Transverse colon (tissue), 4 donors: ENCODE measurements around the gene GABARAPL1. TPM values are rescaled to one million over a fixed set of nuclear protein-coding genes. Genes with fewer than 3 reads are reported as not detected.
A peak's percentile ranks its signal among the peaks of the same experiment; 100 is the strongest.

Experiments used
- DNase-seq: peaks from one replicate; pipeline ENCODE4 v3.0.0-alpha.2; 2019
- H3K27ac ChIP-seq, 4 donors: fragments of 200-600 bp; sonication (generic); 2 replicates each; pipeline ENCODE4 v1.5.1; 2016 to 2018; ENCODE audit warnings: inconsistent platforms in 4 of 4
- H3K27me3 ChIP-seq: fragments of 200-600 bp; sonication (generic); 2 replicates; pipeline ENCODE4 v1.5.1; 2017; ENCODE audit warnings: inconsistent platforms
- H3K36me3 ChIP-seq, 4 donors: fragments of 200-600 bp; sonication (generic); 2 replicates each; pipeline ENCODE4 v1.5.1; 2017 to 2019; ENCODE audit warnings: inconsistent platforms in 4 of 4
- H3K4me1 ChIP-seq, 4 donors: fragments of 200-600 bp; sonication (generic); 2 replicates each; pipeline ENCODE4 v1.5.1; 2017 to 2020; ENCODE audit warnings: inconsistent platforms in 4 of 4
- H3K4me3 ChIP-seq, 4 donors: fragments of 200-600 bp; sonication (generic); 1 replicate in 1 of 4; 2 replicates in 3 of 4; pipeline versions ENCODE4 v1.5.1 to v1.6.1; 2017 to 2019; ENCODE audit warnings: inconsistent platforms in 4 of 4
- H3K9me3 ChIP-seq, 2 donors: fragments of 200-600 bp; sonication (generic); 2 replicates each; pipeline ENCODE4 v1.5.1; 2017 to 2019; ENCODE audit warnings: inconsistent platforms in 2 of 2
- CTCF ChIP-seq, 5 experiments: fragments of 200-600 bp in 3 of 5; fragments of 450-650 bp in 2 of 5; sonication (generic) in 3 of 5; IDR thresholded peaks; 1 replicate in 2 of 5; 2 replicates in 3 of 5; pipeline ENCODE4 v1.5.1; 2016 to 2017; ENCODE audit warnings: antibody characterized with exemption in 5 of 5, inconsistent platforms in 3 of 5, mild to moderate bottlenecking in 2 of 5, moderate library complexity in 1 of 5
- EP300 ChIP-seq: sonication (generic); formaldehyde crosslinking; IDR thresholded peaks from one replicate; pipeline ENCODE4 v1.6.1; 2017; ENCODE audit warnings: antibody characterized with exemption, low read depth
- POLR2A ChIP-seq: fragments of 450-650 bp; IDR thresholded peaks from one replicate; pipeline ENCODE4 v1.6.1; 2016; ENCODE audit warnings: antibody characterized with exemption, mild to moderate bottlenecking, moderate library complexity
- POLR2AphosphoS5 ChIP-seq, 3 donors: sonication (generic); formaldehyde crosslinking; IDR thresholded peaks; one replicate each; pipeline ENCODE4 v1.6.1; 2016; ENCODE audit warnings: antibody characterized with exemption in 3 of 3
- WGBS, 2 donors: methylation state at CpG; one replicate each; pipeline ENCODE4 v1.1.5; 2018; ENCODE audit warnings: low coverage in 1 of 2; 5-methylcytosine and 5-hydroxymethylcytosine counted together
- in situ Hi-C, 4 donors: fragments of 200-750 bp; cut with MboI; loops; one replicate each; pipeline versions ENCODE4 v1.15.0 to v1.15.1; 2017; ENCODE audit warnings: low sequenced_read_pairs in 3 of 4, low pct_ligation_motif_present in 1 of 4, low pct_unique_long_range_greater_than_20kb in 1 of 4
- intact Hi-C: fragments of 100-400 bp; cut with DNase I; formaldehyde crosslinking; loops from one replicate; pipeline ENCODE4 v1.15.1; 2023; ENCODE audit warnings: low total_unique reads
- total RNA-seq, 4 donors: library from RNA; depleted of rRNA; stranded (reverse); fragments of >200 nt; gene quantifications; one replicate each; pipeline ENCODE4 v1.1.0, GENCODE V29; 2016

Gene GABARAPL1
- total RNA-seq, 4 donors from 2014 or later = 33.6 to 65.3 (median 59.5) TPM

- 0 to 31% methylated on average over 1 to 4 of the region's 4 CpGs for WGBS, 2 donors
- Histone ChIP-seq H3K36me3 (no peaks in the 10 kb centered on the region), H3K4me3 (no peak overlapping the region), H3K4me1 (no peaks in the 10 kb centered on the region), H3K27me3 (no peaks in the 10 kb centered on the region), H3K9me3 (no peaks in the 10 kb centered on the region), H3K27ac (no peak overlapping the region)
- in situ Hi-C loops = loop anchor here (5.0 to 25.0 kb wide), 6 partner anchors 326 to 1251 kb away; no protein-coding TSS in a partner anchor
- TF ChIP-seq POLR2AphosphoS5 (IDR thresholded peaks at IDR 0.05) (no peak), POLR2A (no peak), CTCF (IDR thresholded peaks at IDR 0.05) (peak; percentile 80 to 86 (median 85)), EP300 (no peak)
- intact Hi-C loops = loop anchor here (5.0 kb wide), 1 partner anchor 326 kb away; no protein-coding TSS in a partner anchor
- DNase-seq = no peak
Measured at GRCh38 chr12:10235761-10236631, 23.3 kb downstream of the GABARAPL1 start.

GRCh38 chr12:10236720-10237119, 24.0 kb downstream of the GABARAPL1 start:
- Histone ChIP-seq H3K4me3 (no peak overlapping the region), H3K36me3 (no peaks in the 10 kb centered on the region), H3K27ac (no peak overlapping the region), H3K9me3 (no peaks in the 10 kb centered on the region), H3K4me1 (no peaks in the 10 kb centered on the region), H3K27me3 (no peaks in the 10 kb centered on the region)
- DNase-seq = no peak
- WGBS, 2 donors = 92% methylated on average over 1 of the region's 1 CpG; no CpG with 5 or more reads in 1 of the 2 donors
- intact Hi-C loops (loop anchor here (5.0 kb wide), 1 partner anchor 326 kb away; no protein-coding TSS in a partner anchor), in situ Hi-C loops (loop anchor here (5.0 to 25.0 kb wide), 6 partner anchors 326 to 1251 kb away; no protein-coding TSS in a partner anchor)
- no peak for TF ChIP-seq CTCF (IDR thresholded peaks at IDR 0.05)
- TF ChIP-seq POLR2AphosphoS5 (IDR thresholded peaks at IDR 0.05) = no peak
- no peak for TF ChIP-seq EP300
- TF ChIP-seq POLR2A = no peak

GRCh38 chr12:10238526-10238925, 25.8 kb downstream of the GABARAPL1 start:
- Histone ChIP-seq H3K4me3 (no peak overlapping the region), H3K36me3 (no peaks in the 10 kb centered on the region), H3K4me1 (no peaks in the 10 kb centered on the region), H3K27ac (no peak overlapping the region), H3K9me3 (no peaks in the 10 kb centered on the region), H3K27me3 (no peaks in the 10 kb centered on the region)
- WGBS, 2 donors = 75 to 83% methylated on average over 1 of the region's 1 CpG
- no peak for TF ChIP-seq POLR2AphosphoS5 (IDR thresholded peaks at IDR 0.05)
- no peak for TF ChIP-seq POLR2A
- TF ChIP-seq CTCF (IDR thresholded peaks at IDR 0.05) = no peak
- TF ChIP-seq EP300 = no peak
- in situ Hi-C loops (loop anchor here (5.0 to 25.0 kb wide), 6 partner anchors 324 to 1249 kb away; no protein-coding TSS in a partner anchor), intact Hi-C loops (loop anchor here (5.0 kb wide), 1 partner anchor 324 kb away; no protein-coding TSS in a partner anchor)
- no peak for DNase-seq

GRCh38 chr12:10241290-10241689, 28.6 kb downstream of the GABARAPL1 start:
- Histone ChIP-seq H3K4me3 (no peak overlapping the region), H3K27ac (no peak overlapping the region), H3K9me3 (no peaks in the 10 kb centered on the region), H3K36me3 (no peaks in the 10 kb centered on the region), H3K27me3 (no peaks in the 10 kb centered on the region), H3K4me1 (no peaks in the 10 kb centered on the region)
- no peak for TF ChIP-seq POLR2AphosphoS5 (IDR thresholded peaks at IDR 0.05)
- TF ChIP-seq CTCF (IDR thresholded peaks at IDR 0.05) = no peak
- no peak for TF ChIP-seq EP300
- TF ChIP-seq POLR2A = no peak
- no peak for DNase-seq
- intact Hi-C loops = no loop called here
- 52 to 76% methylated on average over 2 to 3 of the region's 3 CpGs for WGBS, 2 donors
- in situ Hi-C loops = loop anchor here (25.0 kb wide), 3 partner anchors 321 to 1246 kb away; no protein-coding TSS in a partner anchor
